PFSK-1 (cell line): ENCODE measurements around the gene MPP2.

Source experiments
- FOXP2 ChIP-seq: optimal IDR thresholded peaks from 2 replicates; pipeline ENCODE3; 2011; ENCODE audit warnings: borderline replicate concordance, control low read depth, inconsistent platforms; ENCODE audit not compliant: insufficient read depth; ENCODE audit errors: extremely low read length, extremely low read depth
- POLR2AphosphoS5 ChIP-seq: IDR thresholded peaks from 2 replicates; pipeline ENCODE4 v1.6.1; 2012; ENCODE audit warnings: low read depth, mild to moderate bottlenecking, control low read depth, low read length, moderate library complexity
- REST ChIP-seq, 2 experiments: IDR thresholded peaks; 2 replicates each; pipeline versions ENCODE4 v1.6.1 to v1.8.0; 2011 to 2012; ENCODE audit warnings: low read depth in 2 of 2, low read length in 2 of 2, control low read depth in 1 of 2, inconsistent platforms in 1 of 2, mild to moderate bottlenecking in 1 of 2, moderate library complexity in 1 of 2; ENCODE audit not compliant: insufficient read depth in 1 of 2
- SIN3A ChIP-seq: IDR thresholded peaks from 2 replicates; pipeline ENCODE4 v1.6.1; 2012; ENCODE audit warnings: mild to moderate bottlenecking, low read length, moderate library complexity, borderline replicate concordance; ENCODE audit not compliant: insufficient read depth
- TAF1 ChIP-seq: IDR thresholded peaks from 2 replicates; pipeline ENCODE4 v1.6.1; 2012; ENCODE audit warnings: low read length, control low read depth, borderline replicate concordance; ENCODE audit not compliant: insufficient read depth

The MPP2 gene

GRCh38 chr17:43855061-43855460, 52.3 kb downstream of the MPP2 start:
- TF ChIP-seq SIN3A (no peak), TAF1 (no peak), FOXP2 (no peak), POLR2AphosphoS5 (no peak), REST (IDR thresholded peaks at IDR 0.05; ENCODE audit: insufficient read depth in 1 of 2, low read depth in 2 of 2, low read length in 2 of 2) (no peak)

- no peak for TF ChIP-seq TAF1
- no peak for TF ChIP-seq POLR2AphosphoS5
- no peak for TF ChIP-seq SIN3A
- no peak for TF ChIP-seq FOXP2
- TF ChIP-seq REST (IDR thresholded peaks at IDR 0.05; ENCODE audit: insufficient read depth in 1 of 2, low read depth in 2 of 2, low read length in 2 of 2) = no peak
Observed at GRCh38 chr17:43854498-43854897, 52.8 kb downstream of the MPP2 start.

- TF ChIP-seq TAF1 = no peak
- TF ChIP-seq REST (IDR thresholded peaks at IDR 0.05; ENCODE audit: insufficient read depth in 1 of 2, low read depth in 2 of 2, low read length in 2 of 2) = no peak
- TF ChIP-seq SIN3A = no peak
- TF ChIP-seq FOXP2 = no peak
- TF ChIP-seq POLR2AphosphoS5 = no peak
Observed at GRCh38 chr17:43853546-43853945, 53.8 kb downstream of the MPP2 start.

GRCh38 chr17:43852571-43852970, 54.8 kb downstream of the MPP2 start:
- no peak for TF ChIP-seq REST (IDR thresholded peaks at IDR 0.05; ENCODE audit: insufficient read depth in 1 of 2, low read depth in 2 of 2, low read length in 2 of 2)
- no peak for TF ChIP-seq FOXP2
- TF ChIP-seq SIN3A = no peak
- TF ChIP-seq POLR2AphosphoS5 = no peak
- TF ChIP-seq TAF1 = no peak

- TF ChIP-seq REST (IDR thresholded peaks at IDR 0.05; ENCODE audit: insufficient read depth in 1 of 2, low read depth in 2 of 2, low read length in 2 of 2) (no peak), SIN3A (no peak)
Observed at GRCh38 chr17:43849116-43849515, 58.2 kb downstream of the MPP2 start.
